HepG2 (cell line): ENCODE measurements around the gene HEY2. TPM values are rescaled to one million over a fixed set of nuclear protein-coding genes. Genes with fewer than 3 reads are reported as not detected.

Experiments used
- BHLHE40 ChIP-seq: IDR thresholded peaks from 2 replicates; pipeline ENCODE4 v1.6.1; 2011; ENCODE audit warnings: low read length, improper control_type of control experiment
- CENPT ChIP-seq: sonication (generic); formaldehyde crosslinking; IDR thresholded peaks from 2 replicates; pipeline ENCODE4 v1.8.0; 2022; ENCODE audit warnings: low read depth, mild to moderate bottlenecking, moderate library complexity, missing genetic modification reagents
- FOXK2 ChIP-seq: fragments of 450-650 bp; IDR thresholded peaks from 2 replicates; pipeline ENCODE4 v1.6.1; 2016
- HNRNPUL1 ChIP-seq: fragments of 200-400 bp; formaldehyde crosslinking; IDR thresholded peaks from 2 replicates; pipeline ENCODE4 v1.6.1; 2017; ENCODE audit warnings: low read depth, mild to moderate bottlenecking, low read length, moderate library complexity
- JUND ChIP-seq: sonication (generic); formaldehyde crosslinking; IDR thresholded peaks from 2 replicates; pipeline ENCODE4 v1.8.0; 2022; ENCODE audit warnings: mild to moderate bottlenecking, missing genetic modification reagents
- KDM2A ChIP-seq: sonication (generic); formaldehyde crosslinking; IDR thresholded peaks from 2 replicates; pipeline ENCODE4 v1.4.0; 2020; ENCODE audit warnings: low read depth, missing genetic modification reagents, borderline replicate concordance
- KLF15 ChIP-seq: sonication (generic); formaldehyde crosslinking; IDR thresholded peaks from 2 replicates; pipeline ENCODE4 v1.8.1; 2023; ENCODE audit warnings: borderline replicate concordance, mild to moderate bottlenecking, inconsistent platforms, missing genetic modification reagents, mixed read lengths
- LBX2 ChIP-seq: sonication (generic); formaldehyde crosslinking; IDR thresholded peaks from 2 replicates; pipeline ENCODE4 v1.5.0; 2020; ENCODE audit warnings: missing genetic modification reagents, mild to moderate bottlenecking, borderline replicate concordance
- PLRG1 ChIP-seq: fragments of 450-650 bp; conservative IDR thresholded peaks from 2 replicates; pipeline ENCODE4 v1.6.1; 2016
- POLR2A ChIP-seq, 2 experiments: IDR thresholded peaks; 2 replicates each; pipeline ENCODE4 v1.6.1; 2011; ENCODE audit warnings: low read depth in 2 of 2, low read length in 2 of 2, mild to moderate bottlenecking in 1 of 2, moderate library complexity in 1 of 2; ENCODE audit not compliant: insufficient read depth in 1 of 2
- SSRP1 ChIP-seq: IDR thresholded peaks from 2 replicates; pipeline ENCODE4 v1.6.1; 2016; ENCODE audit warnings: control low read depth
- SYNCRIP ChIP-seq: fragments of 200-400 bp; formaldehyde crosslinking; IDR thresholded peaks from 2 replicates; pipeline ENCODE4 v1.6.1; 2018; ENCODE audit warnings: mild to moderate bottlenecking, low read depth, low read length; ENCODE audit not compliant: insufficient read depth
- YEATS4 ChIP-seq: sonication (generic); formaldehyde crosslinking; IDR thresholded peaks from 2 replicates; pipeline ENCODE4 v1.4.0; 2020; ENCODE audit warnings: missing genetic modification reagents, borderline replicate concordance
- ZBTB33 ChIP-seq: sonication (generic); formaldehyde crosslinking; IDR thresholded peaks from 2 replicates; pipeline ENCODE4 v1.4.0; 2020; ENCODE audit warnings: missing genetic modification reagents
- ZBTB39 ChIP-seq: sonication (generic); formaldehyde crosslinking; IDR thresholded peaks from 2 replicates; pipeline ENCODE4 v1.5.0; 2020; ENCODE audit warnings: missing genetic modification reagents
- ZBTB7B ChIP-seq: sonication (generic); formaldehyde crosslinking; IDR thresholded peaks from 2 replicates; pipeline ENCODE4 v1.4.0; 2020; ENCODE audit warnings: missing genetic modification reagents
- ZFP36 ChIP-seq: fragments of 150-350 bp; IDR thresholded peaks from 2 replicates; pipeline ENCODE4 v1.6.1; 2018; ENCODE audit warnings: borderline replicate concordance, low read length, low read depth; ENCODE audit not compliant: partially characterized antibody
- ZFP91 ChIP-seq: sonication (generic); formaldehyde crosslinking; IDR thresholded peaks from 2 replicates; pipeline ENCODE4 v1.9.0; 2022; ENCODE audit warnings: missing genetic modification reagents, mild to moderate bottlenecking, borderline replicate concordance
- ZGPAT ChIP-seq: IDR thresholded peaks from 2 replicates; pipeline ENCODE4 v1.6.1; 2016; ENCODE audit warnings: mild to moderate bottlenecking
- ZNF121 ChIP-seq: sonication (generic); formaldehyde crosslinking; IDR thresholded peaks from 2 replicates; pipeline ENCODE4 v1.5.0; 2020; ENCODE audit warnings: mild to moderate bottlenecking, missing genetic modification reagents
- ZNF510 ChIP-seq: sonication (generic); formaldehyde crosslinking; IDR thresholded peaks from 2 replicates; pipeline ENCODE4 v1.4.0; 2020; ENCODE audit warnings: low read depth, mild to moderate bottlenecking, missing genetic modification reagents
- ZSCAN30 ChIP-seq: sonication (generic); formaldehyde crosslinking; IDR thresholded peaks from 2 replicates; pipeline ENCODE4 v1.5.0; 2020; ENCODE audit warnings: mild to moderate bottlenecking, missing genetic modification reagents
- polyA plus RNA-seq, 8 experiments: library from polyadenylated mRNA; depleted of rRNA in 3 of 8; stranded (reverse) in 7 of 8; unstranded in 1 of 8; fragments of >200 nt; fragmentation: Illumina TruSeq in 4 of 8; extraction: Trizol in 4 of 8; gene quantifications; 2 replicates each; pipeline versions ENCODE4 v1.2.1 to v1.2.3, GENCODE V29; 2011 to 2016; ENCODE audit warnings: low read depth in 4 of 8, missing spikeins in 1 of 8, mixed read lengths in 1 of 8; ENCODE audit not compliant: insufficient read depth in 1 of 8
- total RNA-seq, 5 experiments: library from RNA; depleted of rRNA; stranded (reverse); fragments of >200 nt; fragmentation: Illumina TruSeq; extraction: Trizol; gene quantifications; 2 replicates each; pipeline ENCODE4 v1.2.3, GENCODE V29; 2016; ENCODE audit warnings: low read depth in 1 of 5

Gene HEY2
- total and polyA plus RNA-seq, 2 of the 13 experiments (the other 11 are each of a cell fraction or from before 2014, with no cell fraction given) = 0.04 TPM

GRCh38 chr6:125790358-125791150, 41.1 kb downstream of the HEY2 start, which contains the start of gene NCOA7 (continued):
- peak; percentile 83; the same call in 1 of the 2 replicates for TF ChIP-seq CENPT (CRISPR knock-in tag)
- no peak for TF ChIP-seq SYNCRIP
- TF ChIP-seq HNRNPUL1 = no peak
- no peak for TF ChIP-seq ZBTB33
- no peak for TF ChIP-seq SSRP1 (CRISPR knock-in tag)
- peak; percentile 38 for TF ChIP-seq ZFP91 (CRISPR knock-in tag)
- TF ChIP-seq JUND (CRISPR knock-in tag) = 0 out of 2 replicates have a peak, but pooled peaks have one; percentile 23
- TF ChIP-seq ZBTB7B (CRISPR knock-in tag) = peak; percentile 59
- peak; percentile 68; the same call in 1 of the 2 replicates for TF ChIP-seq ZBTB39 (CRISPR knock-in tag)
- no peak for TF ChIP-seq ZSCAN30 (CRISPR knock-in tag)
- no peak for TF ChIP-seq PLRG1
- TF ChIP-seq KLF15 (CRISPR knock-in tag) = no peak
- 0 out of 2 replicates have a peak, but pooled peaks have one; percentile 32 for TF ChIP-seq ZNF121 (CRISPR knock-in tag)
- no peak for TF ChIP-seq FOXK2
- peak; percentile 95 for TF ChIP-seq YEATS4 (CRISPR knock-in tag)
- TF ChIP-seq ZFP36 = no peak
- 0 out of 2 replicates have a peak, but pooled peaks have one; percentile 24 for TF ChIP-seq BHLHE40
- peak; percentile 92 for TF ChIP-seq KDM2A (CRISPR knock-in tag)
- peak; percentile 78 to 81 for TF ChIP-seq POLR2A (IDR thresholded peaks at IDR 0.05; ENCODE audit: insufficient read depth in 1 of 2, low read depth in 2 of 2, low read length in 2 of 2)
- TF ChIP-seq ZGPAT = no peak; the same call in 1 of the 2 replicates
- peak; percentile 28; the same call in 1 of the 2 replicates for TF ChIP-seq LBX2 (CRISPR knock-in tag)
- TF ChIP-seq ZNF510 (CRISPR knock-in tag) = 0 out of 2 replicates have a peak, but pooled peaks have one; percentile 15
